H1 (cell line): Measurements from ENCODE around the gene PDE8B. TPM values are rescaled to one million over a fixed set of nuclear protein-coding genes. Genes with fewer than 3 reads are reported as not detected.
A peak's percentile ranks its signal among the peaks of the same experiment; 100 is the strongest.

Experiments used
- CTCF ChIA-PET: fragments of 300-600 bp; sonication (Branson Sonifier 250); formaldehyde crosslinking; loops from one replicate; lab custom pipeline; 2021; ENCODE audit not compliant: partially characterized antibody; lab: Charles Lee
- POLR2A ChIA-PET: fragments of 300-600 bp; sonication (Branson Sonifier 250); formaldehyde crosslinking; loops from one replicate; lab custom pipeline; 2021; ENCODE audit warnings: inconsistent platforms; ENCODE audit not compliant: partially characterized antibody; lab: Charles Lee
- DNase-seq, 2 experiments: peaks; one replicate each; pipeline versions ENCODE4 v3.0.0 to v3.0.0-alpha.2; 2010 to 2022; ENCODE audit warnings: low spot score in 2 of 2, low read depth in 1 of 2, mixed read lengths in 1 of 2
- FAIRE-seq: peaks from 2 replicates; lab custom pipeline; 2011; peaks lifted over from hg19 to GRCh38; lab: Jason Lieb, UNC
- H2AFZ ChIP-seq: 2 replicates; pipeline ENCODE4 v1.8.1; 2012; ENCODE audit warnings: low read length, inconsistent platforms
- H2AK5ac ChIP-seq: 2 replicates; pipeline ENCODE4 v1.6.1; 2013; ENCODE audit warnings: low read depth, low read length
- H2BK120ac ChIP-seq: replicated peaks from 2 replicates; pipeline ENCODE3; 2013; ENCODE audit warnings: low read depth, low read length, inconsistent platforms
- H2BK12ac ChIP-seq: 2 replicates; pipeline ENCODE4 v1.6.1; 2013; ENCODE audit warnings: low read depth, low read length
- H2BK15ac ChIP-seq: 2 replicates; pipeline ENCODE4 v1.6.1; 2013; ENCODE audit warnings: low read length
- H2BK20ac ChIP-seq: 2 replicates; pipeline ENCODE4 v1.6.1; 2013; ENCODE audit warnings: low read length
- H2BK5ac ChIP-seq: 2 replicates; pipeline ENCODE4 v1.6.1; 2013; ENCODE audit warnings: low read depth, low read length
- H3K14ac ChIP-seq: 2 replicates; pipeline ENCODE4 v1.6.1; 2013; ENCODE audit warnings: inconsistent platforms; ENCODE audit not compliant: insufficient read length
- H3K18ac ChIP-seq: 2 replicates; pipeline ENCODE4 v1.6.1; 2013; ENCODE audit warnings: low read length; ENCODE audit errors: extremely low read depth
- H3K23ac ChIP-seq: 2 replicates; pipeline ENCODE4 v1.6.1; 2013; ENCODE audit warnings: inconsistent platforms; ENCODE audit not compliant: insufficient read length
- H3K23me2 ChIP-seq: 2 replicates; pipeline ENCODE4 v1.6.1; 2013; ENCODE audit warnings: low read depth, low read length
- H3K27ac ChIP-seq: 2 replicates; pipeline ENCODE4 v1.6.1; 2011; ENCODE audit warnings: low read depth, low read length, inconsistent platforms
- H3K27me3 ChIP-seq, 4 experiments: replicated peaks in 1 of 4; 1 replicate in 1 of 4; 2 replicates in 3 of 4; pipeline versions ENCODE4 v1.6.1 to v1.8.1; 2011 to 2013; ENCODE audit warnings: low read length in 3 of 4, mild to moderate bottlenecking in 3 of 4, inconsistent platforms in 2 of 4, mixed read lengths in 2 of 4, moderate library complexity in 1 of 4; ENCODE audit not compliant: control insufficient read depth in 3 of 4, insufficient read depth in 3 of 4; ENCODE audit errors: extremely low read depth in 1 of 4
- H3K36me3 ChIP-seq, 4 experiments: 2 replicates each; pipeline versions ENCODE4 v1.6.1 to v1.8.1; 2011 to 2013; ENCODE audit warnings: mild to moderate bottlenecking in 4 of 4, low read length in 3 of 4, moderate library complexity in 2 of 4, control low read depth in 1 of 4, inconsistent platforms in 1 of 4; ENCODE audit not compliant: insufficient read depth in 4 of 4, control insufficient read depth in 2 of 4
- H3K4ac ChIP-seq: replicated peaks from 2 replicates; pipeline ENCODE3; 2013; ENCODE audit warnings: low read length, low read depth, mixed read lengths, inconsistent platforms; ENCODE audit not compliant: insufficient read length
- H3K4me1 ChIP-seq, 4 experiments: replicated peaks in 1 of 4; 1 replicate in 1 of 4; 2 replicates in 3 of 4; pipeline versions ENCODE4 v1.6.1 to v1.8.1; 2011 to 2013; ENCODE audit warnings: low read length in 3 of 4, inconsistent platforms in 2 of 4, mixed read lengths in 1 of 4; ENCODE audit not compliant: insufficient read depth in 4 of 4, control insufficient read depth in 3 of 4
- H3K4me2 ChIP-seq, 2 experiments: 2 replicates each; pipeline versions ENCODE4 v1.6.1 to v1.8.1; 2011 to 2013; ENCODE audit warnings: low read depth in 2 of 2, low read length in 2 of 2, control low read depth in 1 of 2, inconsistent platforms in 1 of 2, mild to moderate bottlenecking in 1 of 2; ENCODE audit not compliant: insufficient read depth in 1 of 2
- H3K4me3 ChIP-seq, 4 experiments: fragments of 200-600, 300-600 bp in 1 of 4; sonication (generic), shearing (Covaris generic), sonication (Bioruptor Twin) in 1 of 4; 2 replicates each; pipeline versions ENCODE4 v1.5.1 to v1.8.1; 2011 to 2016; ENCODE audit warnings: low read length in 4 of 4, low read depth in 3 of 4, control low read depth in 2 of 4, inconsistent platforms in 2 of 4, mild to moderate bottlenecking in 2 of 4, mixed read lengths in 1 of 4, moderate library complexity in 1 of 4; ENCODE audit not compliant: insufficient read depth in 2 of 4; ENCODE audit errors: extremely low read depth in 1 of 4
- H3K56ac ChIP-seq: replicated peaks from 2 replicates; pipeline ENCODE3; 2013; ENCODE audit warnings: low read depth, mild to moderate bottlenecking, mixed read lengths, low read length, inconsistent platforms; ENCODE audit not compliant: insufficient read length
- H3K79me1 ChIP-seq: 2 replicates; pipeline ENCODE4 v1.6.1; 2013; ENCODE audit warnings: low read depth, low read length, control low read depth
- H3K79me2 ChIP-seq, 2 experiments: 2 replicates each; pipeline versions ENCODE4 v1.6.1 to v1.8.1; 2012 to 2013; ENCODE audit warnings: low read length in 2 of 2, mild to moderate bottlenecking in 2 of 2, inconsistent platforms in 1 of 2; ENCODE audit not compliant: insufficient read depth in 2 of 2, control insufficient read depth in 1 of 2
- H3K9ac ChIP-seq, 4 experiments: replicated peaks in 1 of 4; 1 replicate in 1 of 4; 2 replicates in 3 of 4; pipeline versions ENCODE4 v1.6.1 to v1.8.1; 2011 to 2013; ENCODE audit warnings: low read depth in 3 of 4, low read length in 3 of 4, control low read depth in 2 of 4, mild to moderate bottlenecking in 2 of 4, moderate library complexity in 2 of 4, inconsistent platforms in 1 of 4; ENCODE audit errors: extremely low read depth in 1 of 4
- H3K9me3 ChIP-seq, 2 experiments: 2 replicates each; pipeline versions ENCODE4 v1.6.1 to v1.8.1; 2012 to 2013; ENCODE audit warnings: mild to moderate bottlenecking in 2 of 2, moderate library complexity in 2 of 2, control low read depth in 1 of 2, inconsistent platforms in 1 of 2, low read depth in 1 of 2, low read length in 1 of 2, mixed read lengths in 1 of 2; ENCODE audit not compliant: insufficient read depth in 2 of 2
- H4K20me1 ChIP-seq, 2 experiments: replicated peaks in 1 of 2; 2 replicates each; pipeline versions ENCODE3 to v1.8.1; 2011 to 2013; ENCODE audit warnings: inconsistent platforms in 2 of 2, low read length in 2 of 2, mild to moderate bottlenecking in 1 of 2; ENCODE audit not compliant: insufficient read depth in 2 of 2, control insufficient read depth in 1 of 2
- H4K5ac ChIP-seq: 2 replicates; pipeline ENCODE4 v1.6.1; 2013; ENCODE audit warnings: low read length, low read depth, mixed read lengths, inconsistent platforms; ENCODE audit not compliant: insufficient read length
- H4K8ac ChIP-seq: 2 replicates; pipeline ENCODE4 v1.8.0; 2013; ENCODE audit warnings: mild to moderate bottlenecking, moderate library complexity, low read length, inconsistent platforms; ENCODE audit not compliant: insufficient read depth; ENCODE audit errors: extremely low read depth
- H4K91ac ChIP-seq: replicated peaks from 2 replicates; pipeline ENCODE3; 2013; ENCODE audit warnings: low read length, mixed read lengths, inconsistent platforms; ENCODE audit not compliant: insufficient read length
- CTCF ChIP-seq, 3 experiments: IDR thresholded peaks; 1 replicate in 2 of 3; 2 replicates in 1 of 3; pipeline versions ENCODE4 v1.5.1 to v1.6.1; 2011; ENCODE audit warnings: low read length in 3 of 3, mild to moderate bottlenecking in 3 of 3, inconsistent platforms in 2 of 3, low read depth in 1 of 3, moderate library complexity in 1 of 3; ENCODE audit not compliant: insufficient read depth in 1 of 3; ENCODE audit errors: control extremely low read depth in 1 of 3
- POLR2AphosphoS5 ChIP-seq: IDR thresholded peaks from 2 replicates; pipeline ENCODE4 v1.6.1; 2011; ENCODE audit warnings: low read depth, low read length
- RAD21 ChIP-seq, 2 experiments: IDR thresholded peaks in 1 of 2; conservative IDR thresholded peaks in 1 of 2; 2 replicates each; pipeline ENCODE4 v1.6.1; 2011; ENCODE audit warnings: low read depth in 2 of 2, low read length in 2 of 2, improper control_type of control experiment in 1 of 2, inconsistent platforms in 1 of 2, mild to moderate bottlenecking in 1 of 2, moderate library complexity in 1 of 2
- WGBS, 2 experiments: shearing (Covaris generic) in 1 of 2; methylation state at CpG; one replicate each; pipeline versions ENCODE4 v1.1.6 to v1.1.7; 2013 to 2015; ENCODE audit warnings: low lambda C conversion rate in 2 of 2, mixed read lengths in 2 of 2, inconsistent platforms in 1 of 2, low coverage in 1 of 2, missing lambda C conversion rate in 1 of 2; ENCODE audit not compliant: insufficient replicate concordance in 2 of 2, insufficient coverage in 1 of 2, insufficient read length in 1 of 2; ENCODE audit errors: extremely low coverage in 1 of 2, missing lambda C conversion rate in 1 of 2; 5-methylcytosine and 5-hydroxymethylcytosine counted together
- polyA plus RNA-seq, 7 experiments: library from polyadenylated mRNA; depleted of rRNA in 3 of 7; stranded (reverse) in 5 of 7; unstranded in 2 of 7; fragments of >200 nt in 5 of 7; fragments of 200-250 nt in 2 of 7; gene quantifications; 1 replicate in 5 of 7; 2 replicates in 1 of 7; 4 replicates in 1 of 7; pipeline versions ENCODE4 v1.2.1 to v1.2.3, GENCODE V29; 2011 to 2013; ENCODE audit warnings: missing spikeins in 2 of 7, mixed read lengths in 2 of 7
- total RNA-seq: library from RNA; stranded (reverse); fragmentation: NEBNext Ultra II Directional; extraction: Animal tissue kit (Norgen Biotek cat#: 25700); gene quantifications from 2 replicates; pipeline ENCODE4 v1.2.1, GENCODE V29; 2021

The PDE8B gene
- total and polyA plus RNA-seq, 2 of the 8 experiments (the other 6 are each of a cell fraction or from before 2014, with no cell fraction given) = 0.32 to 1.1 TPM

- WGBS, 2 experiments = 91% methylated on average over 8 of the region's 8 CpGs; no CpG with 5 or more reads in 1 of the 2 experiments
- no peaks in the 10 kb centered on the region for H3K36me3 ChIP-seq
- no peak overlapping the region for H3K9ac ChIP-seq
- no peaks in the 10 kb centered on the region for H3K79me2 ChIP-seq
- no peak overlapping the region for H2BK120ac ChIP-seq
- no peak for FAIRE-seq
- H3K14ac ChIP-seq = no peak overlapping the region
- H4K20me1 ChIP-seq = no peaks in the 10 kb centered on the region
- H3K4me2 ChIP-seq = no peak overlapping the region
- H3K56ac ChIP-seq = no peak overlapping the region
- ChIA-PET CTCF (interaction anchor here (0.6 to 2.7 kb wide), 10 partner anchors 9 to 192 kb away, joined by 3 to 13 read pairs (median 4); no protein-coding TSS in a partner anchor), POLR2A (no interaction called here)
- no peak overlapping the region for H2BK15ac ChIP-seq
- no peak overlapping the region for H3K23ac ChIP-seq
- H4K5ac ChIP-seq = no peak overlapping the region
- H2AK5ac ChIP-seq = no peak overlapping the region
- H3K27ac ChIP-seq = no peak overlapping the region
- DNase-seq = no peak
- no peak overlapping the region for H3K18ac ChIP-seq
- no peak overlapping the region for H3K4ac ChIP-seq
- no peak overlapping the region for H2BK20ac ChIP-seq
- H3K4me3 ChIP-seq = no peak overlapping the region
- H2BK12ac ChIP-seq = no peak overlapping the region
- H2AFZ ChIP-seq = no peak overlapping the region
- no peaks in the 10 kb centered on the region; the same call in 1 of the 2 replicates for H3K23me2 ChIP-seq
- H3K4me1 ChIP-seq = no peaks in the 10 kb centered on the region
- H3K9me3 ChIP-seq = no peaks in the 10 kb centered on the region
- no peak overlapping the region for H4K91ac ChIP-seq
- no peak overlapping the region for H2BK5ac ChIP-seq
- TF ChIP-seq RAD21 (IDR thresholded peaks at IDR 0.05 in 1 of 2, conservative IDR thresholded peaks at IDR 0.05 in 1 of 2; ENCODE audit: low read depth in 2 of 2, low read length in 2 of 2) (peak; percentile 15 to 33; a peak in 3 of 4 replicates), POLR2AphosphoS5 (no peak), CTCF (IDR thresholded peaks at IDR 0.05; ENCODE audit: control extremely low read depth in 1 of 3, insufficient read depth in 1 of 3, low read depth in 1 of 3, low read length in 3 of 3) (peak; percentile 15 to 39 (median 27); a peak in 2 of 4 replicates)
- H3K79me1 ChIP-seq = no peaks in the 10 kb centered on the region
- no peak overlapping the region for H4K8ac ChIP-seq
- H3K27me3 ChIP-seq = no peaks in the 10 kb centered on the region; a peak in 1 of 7 replicates
Measured at GRCh38 chr5:77231471-77232138, 21.1 kb downstream of the PDE8B start.
